Activated CD8-positive, alpha-beta memory T cell treated with anti-CD3 and anti-CD28 coated beads, Interleukin-2, amount 50 U/mL, for 4 hours (primary cell): ENCODE results near the gene DDO.
A peak's percentile ranks its signal among the peaks of the same experiment; 100 is the strongest.
"Not testable (repeated sequence)": the region's sequence is repeated elsewhere in the genome, so short reads cannot be mapped to it uniquely, and the experiment has no call there.

Source experiments
- DNase-seq: peaks from one replicate; pipeline ENCODE4 v3.0.0-alpha.2; 2020

Gene DDO

GRCh38 chr6:110366975-110367374, 48.4 kb downstream of the DDO start:
- DNase-seq: no peak

DNA sequence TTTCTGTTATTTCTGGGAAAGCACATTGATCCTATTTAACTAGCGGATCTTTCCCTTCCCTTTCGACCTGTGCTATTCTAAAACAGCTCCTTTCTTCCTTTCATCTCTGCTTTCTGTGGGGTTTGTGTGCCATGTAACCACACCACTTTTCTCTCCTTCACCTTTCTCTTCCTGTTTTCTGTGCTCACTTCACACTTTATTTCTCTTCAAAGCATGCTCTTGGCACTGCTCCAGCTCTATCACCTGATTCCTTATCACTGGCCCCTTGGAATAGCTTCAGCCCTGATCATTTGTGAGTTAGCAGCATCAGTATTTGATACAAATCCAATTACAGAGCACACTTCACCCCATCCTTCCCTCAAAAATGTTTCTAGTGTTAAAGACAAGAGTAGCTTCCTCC, 49.1 kb downstream of the DDO start:
- no peak for DNase-seq

GRCh38 chr6:110364364-110365105, 50.8 kb downstream of the DDO start:
- DNase-seq: no peak

DNA sequence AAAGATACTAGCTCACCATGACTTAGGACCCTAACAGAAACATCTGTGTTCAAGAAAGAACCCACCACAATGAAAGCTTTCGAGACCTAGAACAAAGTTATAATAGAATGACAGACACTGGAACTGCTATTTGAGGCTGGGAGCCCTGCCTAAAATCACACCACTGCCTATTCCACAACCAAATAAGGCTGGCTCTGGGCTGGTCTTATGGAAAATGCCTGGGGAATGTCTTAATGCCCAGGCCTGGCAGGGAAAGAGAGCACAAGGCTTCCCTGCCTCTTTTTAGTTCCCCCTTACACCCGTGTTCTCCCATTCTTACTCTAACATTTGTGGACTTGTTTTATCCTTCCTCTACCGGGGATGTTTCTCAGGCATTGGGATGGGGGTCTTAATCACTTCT, 51.6 kb downstream of the DDO start:
- DNase-seq: no peak

DNA sequence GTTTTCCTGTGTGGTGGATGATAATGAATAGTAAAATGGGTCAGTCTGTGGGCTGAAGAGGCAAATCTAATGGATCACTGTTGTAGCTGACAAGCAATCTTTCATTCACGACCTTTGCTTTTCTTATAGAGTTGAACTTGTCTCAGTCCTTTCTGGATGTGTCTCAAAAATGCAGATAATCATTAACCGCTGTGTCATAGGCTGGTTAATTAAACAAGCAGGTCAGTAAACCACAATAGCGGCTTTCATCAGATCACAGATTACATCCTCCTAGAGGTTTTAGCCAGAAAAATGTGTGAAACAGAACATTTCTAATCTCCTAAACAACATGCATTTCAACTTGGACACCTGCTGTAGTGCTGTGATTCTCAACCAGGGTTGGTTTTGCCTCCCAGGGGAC, 54.7 kb downstream of the DDO start:
- DNase-seq: no peak

DNA sequence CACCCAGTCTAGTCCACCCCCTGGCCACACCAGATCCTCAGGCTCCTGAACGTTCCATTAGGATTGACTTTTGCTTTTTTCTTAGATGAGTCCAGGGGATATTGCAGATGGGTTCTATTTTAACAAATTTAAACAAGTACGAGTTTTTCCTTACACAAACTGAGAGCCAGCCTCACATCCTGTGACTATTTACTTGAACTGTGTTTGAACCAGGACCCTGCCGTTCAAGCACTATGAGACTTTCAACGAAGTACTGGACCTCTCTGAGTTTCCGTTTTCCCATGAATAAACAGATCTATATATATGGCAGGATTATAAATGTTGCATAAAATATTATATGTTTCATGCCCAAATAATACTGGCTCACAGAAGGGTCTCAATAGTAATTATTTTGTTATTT, 55.8 kb downstream of the DDO start:
- no peak for DNase-seq

- no peak for DNase-seq
Observed at GRCh38 chr6:110358553-110359160, 56.7 kb downstream of the DDO start.

- peak; percentile 27 for DNase-seq
Observed at GRCh38 chr6:110357664-110358552, 57.5 kb downstream of the DDO start, which contains the start of gene METTL24. Gene METTL24, minus strand, starts transcription at chr6:110358349. Its CDS starts 77 bp downstream, at chr6:110358272.

GRCh38 chr6:110357298-110357663, 58.1 kb downstream of the DDO start:
- DNase-seq: no peak

GRCh38 chr6:110356778-110357177, 58.6 kb downstream of the DDO start:
- no peak for DNase-seq

- no peak for DNase-seq
Observed at GRCh38 chr6:110355727-110356126, 59.6 kb downstream of the DDO start.

DNA sequence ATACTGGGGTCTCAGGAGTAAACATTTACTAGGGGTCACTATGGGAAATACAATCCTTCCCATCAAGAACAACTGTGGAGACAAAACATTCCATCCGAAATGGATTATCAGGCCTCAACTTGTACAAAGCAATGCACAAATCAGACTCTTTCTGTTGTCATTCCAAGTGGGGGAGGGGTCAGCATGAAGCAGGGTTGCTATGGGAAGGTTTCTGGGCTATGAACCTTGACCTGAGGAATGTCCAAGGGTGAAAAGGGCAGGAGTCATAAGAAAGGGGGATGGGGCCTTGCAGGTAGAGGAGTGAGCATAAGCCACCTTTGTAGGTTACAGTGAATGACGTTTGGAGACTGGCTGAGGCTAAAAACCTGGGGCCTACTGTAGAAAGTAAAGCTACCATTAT, 60.4 kb downstream of the DDO start:
- DNase-seq: no peak

DNA sequence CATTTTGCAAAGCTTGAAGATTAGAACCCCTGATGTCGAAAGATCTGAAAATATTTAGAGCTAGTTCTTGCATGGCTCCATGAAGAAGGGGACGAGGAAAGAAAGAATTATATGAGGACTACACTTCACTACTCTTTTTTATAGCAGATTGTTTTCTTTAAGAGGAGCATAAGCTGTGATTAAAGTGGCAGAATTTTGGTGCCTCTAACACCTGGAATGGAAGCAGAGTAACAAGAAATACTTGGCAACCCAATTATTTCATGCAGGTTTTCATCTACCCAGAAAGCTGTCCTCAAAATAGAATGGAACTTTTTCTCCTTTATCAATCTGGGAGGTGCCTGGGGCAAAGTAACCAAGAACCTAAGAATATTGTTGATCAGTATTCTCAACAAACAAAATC, 61.2 kb downstream of the DDO start:
- no peak for DNase-seq

- DNase-seq: no peak
Observed at GRCh38 chr6:110353457-110354001, 61.8 kb downstream of the DDO start.

DNA sequence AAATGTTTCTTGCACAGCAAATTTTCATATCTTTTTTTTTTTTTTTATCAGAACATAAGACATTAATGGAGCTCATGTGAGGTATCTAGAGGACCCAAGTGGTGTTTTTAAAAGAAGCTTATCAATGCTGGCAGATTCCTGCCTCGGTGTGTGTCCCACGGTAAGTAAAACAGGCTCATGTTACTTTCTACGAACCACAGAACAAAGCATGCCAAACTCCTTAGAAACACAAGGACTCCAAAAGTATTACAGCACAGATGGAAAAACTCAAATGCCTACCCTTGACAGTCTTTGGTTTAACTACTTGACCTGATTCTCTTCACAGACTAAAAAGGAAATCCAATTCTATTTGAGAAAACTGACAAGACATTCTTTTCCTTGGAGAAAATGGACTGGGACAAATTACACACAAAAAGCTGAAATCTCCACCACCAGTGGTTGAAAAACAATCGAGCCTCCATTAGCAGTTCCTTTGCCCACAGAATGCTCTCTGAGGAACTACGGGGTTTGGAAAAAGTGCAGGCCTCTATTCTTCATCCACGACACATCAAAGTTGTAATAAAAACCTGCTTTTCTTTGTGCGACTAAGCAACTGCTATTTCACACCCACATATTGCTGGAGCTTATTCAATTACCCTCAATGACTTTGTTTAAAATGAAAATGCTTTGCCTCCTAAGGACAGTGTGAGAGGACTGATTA, 62.7 kb downstream of the DDO start:
- no peak for DNase-seq

DNA sequence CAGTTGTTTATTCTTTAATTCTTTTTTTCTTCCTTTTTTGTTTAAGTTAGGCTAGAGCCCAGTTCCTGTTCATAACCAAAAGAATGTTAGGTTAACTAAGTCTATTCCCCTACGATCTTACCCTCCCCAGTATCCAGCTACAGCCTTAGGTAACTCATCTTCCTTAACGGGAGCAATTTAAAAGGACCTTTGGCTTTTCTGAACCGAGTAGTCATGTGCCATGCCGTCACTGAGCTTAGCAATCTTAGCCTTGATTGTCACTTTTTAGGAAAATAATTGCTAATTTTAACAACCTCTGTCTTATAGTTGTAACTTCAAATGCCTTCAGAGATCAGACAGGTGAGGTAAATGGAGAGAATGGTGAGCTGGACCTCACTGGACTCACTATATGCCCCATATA, 63.4 kb downstream of the DDO start:
- DNase-seq: no peak

- no peak for DNase-seq
Observed at GRCh38 chr6:110351546-110351945, 63.8 kb downstream of the DDO start.

GRCh38 chr6:110350593-110350992, 64.8 kb downstream of the DDO start:
- not testable (repeated sequence) for DNase-seq

DNA sequence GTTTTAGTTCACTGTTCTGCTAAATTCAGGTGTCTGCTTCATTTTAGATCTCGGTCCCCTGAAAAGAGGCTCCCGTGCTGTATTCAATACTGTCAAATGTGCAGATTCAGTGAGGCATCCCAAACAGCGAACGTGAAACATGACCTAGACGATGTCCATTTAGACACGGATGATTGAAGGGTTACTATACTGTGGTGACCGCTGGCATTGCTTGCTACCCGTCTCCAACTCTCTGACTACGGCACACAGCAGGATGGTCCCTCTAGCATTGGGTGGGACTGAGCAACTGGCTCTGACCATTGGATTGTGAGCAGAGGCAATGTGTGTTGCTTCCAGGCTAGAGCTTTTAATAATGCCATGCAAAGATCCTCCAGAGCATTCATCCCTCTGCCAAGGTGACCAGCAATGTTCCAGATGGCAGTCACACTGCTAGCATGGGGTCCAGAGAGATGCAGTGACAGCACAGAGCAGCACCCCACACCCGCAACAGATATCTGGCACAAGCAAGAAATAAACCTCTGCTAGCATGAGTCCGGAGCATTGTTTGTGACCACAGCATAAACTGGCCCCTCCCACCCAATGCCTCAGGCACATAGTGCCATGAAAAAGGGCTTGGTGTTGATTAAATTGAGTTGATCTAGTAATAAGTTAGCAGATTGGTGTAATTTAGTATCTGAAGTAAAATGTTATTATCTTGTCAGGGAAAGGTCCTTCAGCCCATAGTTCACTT, 66.2 kb downstream of the DDO start:
- DNase-seq: no peak

DNA sequence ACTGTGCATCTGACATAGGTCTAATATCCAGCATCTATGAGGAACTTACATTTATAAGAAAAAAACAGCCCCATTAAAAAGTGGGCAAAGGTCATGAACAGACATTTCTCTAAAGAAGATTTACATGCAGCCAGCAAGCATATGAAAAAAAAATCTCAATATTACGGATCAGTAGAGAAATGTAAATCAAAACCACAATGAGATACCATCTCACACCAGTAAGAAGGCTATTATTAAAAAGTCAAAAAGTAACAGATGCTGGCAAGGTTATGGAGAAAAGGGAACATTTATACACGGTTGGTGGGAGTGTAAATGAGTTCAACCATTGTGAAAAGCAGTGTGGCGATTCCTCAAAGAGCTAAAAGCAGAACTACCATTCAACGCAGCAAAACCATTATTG, 70.3 kb downstream of the DDO start:
- no peak for DNase-seq

DNA sequence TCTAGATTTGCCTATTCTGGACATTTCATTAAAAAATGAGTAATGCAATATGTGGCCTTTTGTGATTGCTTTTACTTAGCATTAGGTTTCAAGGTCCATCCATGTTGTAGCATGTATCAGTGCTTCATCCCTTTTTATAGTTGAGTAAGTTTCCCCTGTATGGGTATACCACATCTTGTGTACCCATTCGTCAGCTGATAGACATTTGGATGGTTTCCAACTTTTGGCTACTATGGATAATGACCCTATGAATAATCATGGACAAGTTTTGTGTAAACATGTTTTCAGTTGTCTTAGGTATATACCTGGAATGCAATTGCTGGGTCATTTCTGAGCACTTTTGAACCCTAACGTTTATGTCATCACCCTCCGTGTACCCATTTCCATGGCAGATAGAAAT, 72.6 kb downstream of the DDO start:
- no peak for DNase-seq
